ENCODE results near the gene NFKBIA.

GRCh38 chr14:35416108-35416750, 11.7 kb upstream of the NFKBIA start:
- TF ChIP-seq POLR2A (IDR thresholded peaks at IDR 0.05; ENCODE audit: low read depth) (no peak), EP300 (IDR thresholded peaks at IDR 0.05) (no peak), POLR2AphosphoS5 (IDR thresholded peaks at IDR 0.05) (peak in 1 of 2 donors; percentile 15), CTCF (IDR thresholded peaks at IDR 0.05) (no peak)
